HL-60 (cell line): ENCODE measurements around the gene FGF14.

ENCODE experiments used
- CTCF ChIP-seq: IDR thresholded peaks from one replicate; pipeline ENCODE4 v1.5.1; 2011; ENCODE audit warnings: low read length, control low read depth, inconsistent platforms; ENCODE audit not compliant: insufficient read depth
- REST ChIP-seq: IDR thresholded peaks from 2 replicates; pipeline ENCODE4 v1.6.1; 2012; ENCODE audit warnings: low read depth; ENCODE audit not compliant: insufficient replicate concordance

- no peak for TF ChIP-seq CTCF
- TF ChIP-seq REST: no peak
Observed at GRCh38 chr13:102300379-102300778, 101.5 kb downstream of the FGF14 start.
